ENCODE results near the gene PRKD1. TPM values are rescaled to one million over a fixed set of nuclear protein-coding genes. Genes with fewer than 3 reads are reported as not detected.

PRKD1 gene
- total and polyA plus RNA-seq, 2 of the 13 experiments (the other 11 are each of a cell fraction or from before 2014, with no cell fraction given): 0.22 to 1.3 TPM

DNA sequence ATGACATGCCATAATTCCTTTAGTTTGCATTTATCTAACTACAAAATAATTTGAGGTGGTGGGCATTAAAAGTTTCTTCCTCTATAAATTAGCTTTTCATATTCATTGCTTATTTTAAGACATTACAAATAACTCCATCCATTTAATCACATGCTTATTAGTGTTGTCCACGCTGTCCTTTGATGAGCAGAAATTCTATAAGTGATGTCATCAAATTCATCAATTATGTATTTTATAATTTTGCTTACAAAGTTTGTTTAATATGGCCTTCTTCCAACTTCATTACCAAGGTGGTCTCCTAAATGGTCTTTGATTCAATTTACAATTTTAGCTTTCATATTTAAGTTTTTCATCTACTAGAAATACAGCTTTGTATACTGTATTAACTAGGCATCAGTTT lies 173.5 kb downstream of the PRKD1 start:
- 7% methylated on average over 1 of the region's 1 CpG for WGBS (ENCODE audit: low lambda C conversion rate)
- H3K4me2 ChIP-seq (ENCODE audit: low read depth, low read length): no peak overlapping the region
- H3K27me3 ChIP-seq (ENCODE audit: control insufficient read depth in 1 of 2, insufficient read depth in 2 of 2, low read length in 2 of 2): no peaks in the 10 kb centered on the region
- in situ Hi-C loops (cut with HindIII; ENCODE audit: extremely low pct_ligation_motif_present, low pct_unique_long_range_greater_than_20kb): no loop called here
- no peaks in the 10 kb centered on the region for H3K4me1 ChIP-seq (ENCODE audit: insufficient read depth, low read length)
- ATAC-seq (no peak), DNase-seq (ENCODE audit: low spot score) (no peak), FAIRE-seq (no peak)
- H3K4me3 ChIP-seq (replicated peaks in 1 of 3; ENCODE audit: insufficient read depth in 1 of 3, low read depth in 2 of 3, low read length in 3 of 3): no peak overlapping the region
- intact Hi-C loops (cut with micrococcal nuclease; ENCODE audit: unreplicated experiment): no loop called here
- H3K79me2 ChIP-seq (ENCODE audit: insufficient read depth, low read length): no peaks in the 10 kb centered on the region
- H3K27ac ChIP-seq (ENCODE audit: extremely low read length, insufficient read depth, low read length): no peak overlapping the region
- ChIA-PET POLR2A (no interaction called here), CTCF (ENCODE audit: low intra/inter-chr PET ratio, low total read pairs) (no interaction called here)
- no peak overlapping the region for H3K9ac ChIP-seq (ENCODE audit: insufficient read depth, low read depth, low read length)
- H3K9me3 ChIP-seq (ENCODE audit: low read length): peaks cover 92% of the 10 kb centered on the region
- no peaks in the 10 kb centered on the region for H4K20me1 ChIP-seq (ENCODE audit: insufficient read depth, low read length)
- TF ChIP-seq CREB1 (IDR thresholded peaks at IDR 0.05): peak; percentile 78
- TF ChIP-seq CREB1 (CRISPR knock-in tag; IDR thresholded peaks at IDR 0.05): no peak
- peak; percentile 94 for TF ChIP-seq ATF7 (IDR thresholded peaks at IDR 0.05)
- no peak for TF ChIP-seq ATF7 (CRISPR knock-in tag; IDR thresholded peaks at IDR 0.05)
- TF ChIP-seq HNRNPLL (IDR thresholded peaks at IDR 0.05; ENCODE audit: low read depth, low read length, poor library complexity, severe bottlenecking): no peak
- TF ChIP-seq RNF2 (conservative IDR thresholded peaks at IDR 0.05; ENCODE audit: low read depth): no peak
- no TSS peak for BruUV-seq (replicated peaks)
- H3K36me3 ChIP-seq (replicated peaks in 1 of 2; ENCODE audit: control insufficient read depth in 1 of 2, insufficient read depth in 2 of 2, low read length in 2 of 2): no peaks in the 10 kb centered on the region
- no peak overlapping the region for H2AFZ ChIP-seq (ENCODE audit: low read length)

- no peak overlapping the region for H3K27ac ChIP-seq (ENCODE audit: extremely low read length, insufficient read depth, low read length)
- H3K4me3 ChIP-seq (replicated peaks in 1 of 3; ENCODE audit: insufficient read depth in 1 of 3, low read depth in 2 of 3, low read length in 3 of 3): no peak overlapping the region
- H3K4me1 ChIP-seq (ENCODE audit: insufficient read depth, low read length): no peaks in the 10 kb centered on the region
- ATAC-seq (no peak), FAIRE-seq (no peak), DNase-seq (ENCODE audit: low spot score) (no peak)
- TF ChIP-seq ZNF569 (CRISPR knock-in tag; IDR thresholded peaks at IDR 0.05; ENCODE audit: borderline replicate concordance) (no peak), NCOA5 (CRISPR knock-in tag; IDR thresholded peaks at IDR 0.05) (no peak), MBNL3 (CRISPR knock-in tag; conservative IDR thresholded peaks at IDR 0.05) (no peak), XRCC5 (optimal IDR thresholded peaks at IDR 0.05; ENCODE audit: low read length) (no peak), BORCS8-MEF2B (CRISPR knock-in tag; IDR thresholded peaks at IDR 0.05) (no peak)
- intact Hi-C loops (cut with micrococcal nuclease; ENCODE audit: unreplicated experiment) (no loop called here), in situ Hi-C loops (cut with HindIII; ENCODE audit: extremely low pct_ligation_motif_present, low pct_unique_long_range_greater_than_20kb) (no loop called here)
- H3K4me2 ChIP-seq (ENCODE audit: low read depth, low read length): no peak overlapping the region
- ChIA-PET POLR2A (no interaction called here), CTCF (ENCODE audit: low intra/inter-chr PET ratio, low total read pairs) (no interaction called here)
- no peaks in the 10 kb centered on the region for H3K79me2 ChIP-seq (ENCODE audit: insufficient read depth, low read length)
- H3K9ac ChIP-seq (ENCODE audit: insufficient read depth, low read depth, low read length): no peak overlapping the region
- H2AFZ ChIP-seq (ENCODE audit: low read length): no peak overlapping the region
- H3K9me3 ChIP-seq (ENCODE audit: low read length): peaks cover 89% of the 10 kb centered on the region
- no peaks in the 10 kb centered on the region for H3K27me3 ChIP-seq (ENCODE audit: control insufficient read depth in 1 of 2, insufficient read depth in 2 of 2, low read length in 2 of 2)
- H4K20me1 ChIP-seq (ENCODE audit: insufficient read depth, low read length): no peaks in the 10 kb centered on the region
- H3K36me3 ChIP-seq (replicated peaks in 1 of 2; ENCODE audit: control insufficient read depth in 1 of 2, insufficient read depth in 2 of 2, low read length in 2 of 2): no peaks in the 10 kb centered on the region
- BruUV-seq (replicated peaks): no TSS peak
- 21% methylated on average over 3 of the region's 3 CpGs for WGBS (ENCODE audit: low lambda C conversion rate)
Observed at GRCh38 chr14:29752221-29752923, 175.3 kb downstream of the PRKD1 start.

Measured in HepG2 (cell line).